ENCODE data around the gene RGS3. TPM values are rescaled to one million over a fixed set of nuclear protein-coding genes. Genes with fewer than 3 reads are reported as not detected.
"Not testable (repeated sequence)": the region's sequence is repeated elsewhere in the genome, so short reads cannot be mapped to it uniquely, and the experiment has no call there.

Gene RGS3
- total RNA-seq, 1 experiment from 2014 or later: 148 TPM

GRCh38 chr9:113479174-113479621, 15.7 kb downstream of the RGS3 start:
- Histone ChIP-seq H3K27me3 (no peaks in the 10 kb centered on the region), H3K9me3 (no peaks in the 10 kb centered on the region), H3K36me3 (no peaks in the 10 kb centered on the region), H3K4me3 (no peak overlapping the region)
- no peak for DNase-seq

- no peaks in the 10 kb centered on the region for H3K9me3 ChIP-seq
- no peak for DNase-seq
- H3K36me3 ChIP-seq: no peaks in the 10 kb centered on the region
- no peaks in the 10 kb centered on the region for H3K27me3 ChIP-seq
- no peak overlapping the region for H3K4me3 ChIP-seq
These were observed 17.1 kb downstream of the RGS3 start for GRCh38 chr9:113480612-113481011.

GRCh38 chr9:113481176-113481787, 17.8 kb downstream of the RGS3 start:
- no peak overlapping the region for H3K4me3 ChIP-seq
- no peak for DNase-seq
- no peaks in the 10 kb centered on the region for H3K27me3 ChIP-seq
- H3K36me3 ChIP-seq: no peaks in the 10 kb centered on the region
- no peaks in the 10 kb centered on the region for H3K9me3 ChIP-seq

GRCh38 chr9:113482341-113482740, 18.8 kb downstream of the RGS3 start:
- DNase-seq: no peak
- H3K27me3 ChIP-seq: no peaks in the 10 kb centered on the region
- no peaks in the 10 kb centered on the region for H3K9me3 ChIP-seq
- no peak overlapping the region for H3K4me3 ChIP-seq
- no peaks in the 10 kb centered on the region for H3K36me3 ChIP-seq

- Histone ChIP-seq H3K9me3 (no peaks in the 10 kb centered on the region), H3K36me3 (no peaks in the 10 kb centered on the region), H3K27me3 (no peaks in the 10 kb centered on the region), H3K4me3 (no peak overlapping the region)
- DNase-seq: no peak
These were observed 19.6 kb downstream of the RGS3 start for GRCh38 chr9:113482991-113483675.

GRCh38 chr9:113483676-113484257, 20.2 kb downstream of the RGS3 start:
- DNase-seq: no peak
- H3K36me3 ChIP-seq: no peaks in the 10 kb centered on the region
- no peak overlapping the region for H3K4me3 ChIP-seq
- H3K27me3 ChIP-seq: no peaks in the 10 kb centered on the region
- no peaks in the 10 kb centered on the region for H3K9me3 ChIP-seq

- Histone ChIP-seq H3K36me3 (no peaks in the 10 kb centered on the region), H3K4me3 (no peak overlapping the region), H3K27me3 (no peaks in the 10 kb centered on the region), H3K9me3 (no peaks in the 10 kb centered on the region)
- no peak for DNase-seq
These were observed 20.8 kb downstream of the RGS3 start for GRCh38 chr9:113484258-113484730.

GRCh38 chr9:113485761-113486115, 22.2 kb downstream of the RGS3 start:
- Histone ChIP-seq H3K9me3 (no peaks in the 10 kb centered on the region), H3K4me3 (no peak overlapping the region), H3K27me3 (no peaks in the 10 kb centered on the region), H3K36me3 (no peaks in the 10 kb centered on the region)
- no peak for DNase-seq

- no peak for DNase-seq
- no peaks in the 10 kb centered on the region for H3K9me3 ChIP-seq
- no peaks in the 10 kb centered on the region for H3K36me3 ChIP-seq
- no peak overlapping the region for H3K4me3 ChIP-seq
- H3K27me3 ChIP-seq: no peaks in the 10 kb centered on the region
These were observed 22.8 kb downstream of the RGS3 start for GRCh38 chr9:113486327-113486726.

GRCh38 chr9:113488071-113488470, 24.5 kb downstream of the RGS3 start:
- Histone ChIP-seq H3K36me3 (no peaks in the 10 kb centered on the region), H3K27me3 (no peaks in the 10 kb centered on the region), H3K9me3 (no peaks in the 10 kb centered on the region), H3K4me3 (no peak overlapping the region)
- no peak for DNase-seq

- peak; percentile 48 for DNase-seq
- no peaks in the 10 kb centered on the region for H3K36me3 ChIP-seq
These were observed 25.0 kb downstream of the RGS3 start for GRCh38 chr9:113488490-113488889.

GRCh38 chr9:113491147-113491546, 27.6 kb downstream of the RGS3 start:
- H3K27me3 ChIP-seq, DNase-seq, H3K9me3 ChIP-seq, H3K4me3 ChIP-seq, H3K36me3 ChIP-seq: not testable (repeated sequence)

More at GRCh38 chr9:113488490-113488889, 25.0 kb downstream of the RGS3 start:
- Histone ChIP-seq H3K27me3 (no peaks in the 10 kb centered on the region), H3K9me3 (no peaks in the 10 kb centered on the region), H3K4me3 (no peak overlapping the region)

- DNase-seq: peak; percentile 66
- Histone ChIP-seq H3K27me3 (no peaks in the 10 kb centered on the region), H3K36me3 (no peaks in the 10 kb centered on the region), H3K9me3 (no peaks in the 10 kb centered on the region), H3K4me3 (no peak overlapping the region)
These were observed 29.0 kb downstream of the RGS3 start for GRCh38 chr9:113492343-113493202.

GRCh38 chr9:113493203-113493520, 29.6 kb downstream of the RGS3 start:
- Histone ChIP-seq H3K27me3 (no peaks in the 10 kb centered on the region), H3K36me3 (no peaks in the 10 kb centered on the region)

GRCh38 chr9:113495526-113495925, 32.0 kb downstream of the RGS3 start:
- Histone ChIP-seq H3K4me3 (no peak overlapping the region), H3K27me3 (no peaks in the 10 kb centered on the region), H3K9me3 (no peaks in the 10 kb centered on the region), H3K36me3 (no peaks in the 10 kb centered on the region)
- no peak for DNase-seq

More at GRCh38 chr9:113493203-113493520, 29.6 kb downstream of the RGS3 start:
- H3K9me3 ChIP-seq: no peaks in the 10 kb centered on the region
- no peak for DNase-seq
- no peak overlapping the region for H3K4me3 ChIP-seq

- no peaks in the 10 kb centered on the region for H3K36me3 ChIP-seq
- H3K9me3 ChIP-seq: no peaks in the 10 kb centered on the region
- no peak for DNase-seq
- no peak overlapping the region for H3K4me3 ChIP-seq
- H3K27me3 ChIP-seq: no peaks in the 10 kb centered on the region
These were observed 33.5 kb downstream of the RGS3 start for GRCh38 chr9:113497051-113497450.
